HG03097 (cell line): ENCODE data around the gene DHX8.

Experiments
- ATAC-seq: cut with Tn5 transposase; IDR thresholded peaks from one replicate; pipeline ENCODE4 v1.9.1; 2021; ENCODE audit not compliant: unreplicated experiment, low FRiP score

The DHX8 gene

GRCh38 chr17:43517615-43518386 is 34.0 kb downstream of the DHX8 start:
- no peak for ATAC-seq

GRCh38 chr17:43521389-43521788 is 37.6 kb downstream of the DHX8 start:
- no peak for ATAC-seq

GRCh38 chr17:43524945-43525575 is 41.3 kb downstream of the DHX8 start:
- no peak for ATAC-seq

- ATAC-seq: no peak
Measured at GRCh38 chr17:43526886-43527648, 43.3 kb downstream of the DHX8 start.

- no peak for ATAC-seq
Measured at GRCh38 chr17:43528319-43528987, 44.7 kb downstream of the DHX8 start.

- ATAC-seq: no peak
Measured at GRCh38 chr17:43528988-43529814, 45.4 kb downstream of the DHX8 start.

GRCh38 chr17:43529947-43530287 is 46.1 kb downstream of the DHX8 start:
- no peak for ATAC-seq

- no peak for ATAC-seq
Measured at GRCh38 chr17:43530288-43531081, 46.7 kb downstream of the DHX8 start.

GRCh38 chr17:43531082-43531378 is 47.3 kb downstream of the DHX8 start:
- no peak for ATAC-seq

- no peak for ATAC-seq
Measured at GRCh38 chr17:43531955-43532354, 48.2 kb downstream of the DHX8 start.

- ATAC-seq: no peak
Measured at GRCh38 chr17:43532581-43532980, 48.8 kb downstream of the DHX8 start.

- no peak for ATAC-seq
Measured at GRCh38 chr17:43533699-43534098, 49.9 kb downstream of the DHX8 start.

GRCh38 chr17:43534909-43535308 is 51.1 kb downstream of the DHX8 start:
- no peak for ATAC-seq

GRCh38 chr17:43536236-43536992 is 52.6 kb downstream of the DHX8 start:
- ATAC-seq: no peak

- no peak for ATAC-seq
Measured at GRCh38 chr17:43540821-43541674, 57.3 kb downstream of the DHX8 start.

- no peak for ATAC-seq
Measured at GRCh38 chr17:43542859-43543258, 59.1 kb downstream of the DHX8 start.

GRCh38 chr17:43543300-43543699 is 59.5 kb downstream of the DHX8 start:
- no peak for ATAC-seq
